ENCODE measurements around the gene KCNS3. TPM values are rescaled to one million over a fixed set of nuclear protein-coding genes. Genes with fewer than 3 reads are reported as not detected.
A peak's percentile ranks its signal among the peaks of the same experiment; 100 is the strongest.

Gene KCNS3
- total and polyA plus RNA-seq, 2 of the 13 experiments (the other 11 are each of a cell fraction or from before 2014, with no cell fraction given), result not detected

- TF ChIP-seq ZNF281 (CRISPR knock-in tag; IDR thresholded peaks at IDR 0.05; ENCODE audit: borderline replicate concordance), result peak; percentile 58; the same call in 1 of the 2 replicates
- no peak for TF ChIP-seq SAP130 (CRISPR knock-in tag; IDR thresholded peaks at IDR 0.05; ENCODE audit: low read depth)
- TF ChIP-seq ZNF777 (CRISPR knock-in tag; IDR thresholded peaks at IDR 0.05), result peak; percentile 19; the same call in 1 of the 2 replicates
- TF ChIP-seq ZNF512B (CRISPR knock-in tag; IDR thresholded peaks at IDR 0.05; ENCODE audit: borderline replicate concordance), result no peak
- peak; percentile 69; the same call in 1 of the 2 replicates for TF ChIP-seq ZNF800 (CRISPR knock-in tag; IDR thresholded peaks at IDR 0.05)
- peak; percentile 10; the same call in 1 of the 2 replicates for TF ChIP-seq CTCF (CRISPR knock-in tag; IDR thresholded peaks at IDR 0.05)
- no peak for TF ChIP-seq ZNF713 (CRISPR knock-in tag; IDR thresholded peaks at IDR 0.05)
- TF ChIP-seq ZSCAN5A (CRISPR knock-in tag; IDR thresholded peaks at IDR 0.05; ENCODE audit: borderline replicate concordance), result no peak
- TF ChIP-seq, protein P1, sequence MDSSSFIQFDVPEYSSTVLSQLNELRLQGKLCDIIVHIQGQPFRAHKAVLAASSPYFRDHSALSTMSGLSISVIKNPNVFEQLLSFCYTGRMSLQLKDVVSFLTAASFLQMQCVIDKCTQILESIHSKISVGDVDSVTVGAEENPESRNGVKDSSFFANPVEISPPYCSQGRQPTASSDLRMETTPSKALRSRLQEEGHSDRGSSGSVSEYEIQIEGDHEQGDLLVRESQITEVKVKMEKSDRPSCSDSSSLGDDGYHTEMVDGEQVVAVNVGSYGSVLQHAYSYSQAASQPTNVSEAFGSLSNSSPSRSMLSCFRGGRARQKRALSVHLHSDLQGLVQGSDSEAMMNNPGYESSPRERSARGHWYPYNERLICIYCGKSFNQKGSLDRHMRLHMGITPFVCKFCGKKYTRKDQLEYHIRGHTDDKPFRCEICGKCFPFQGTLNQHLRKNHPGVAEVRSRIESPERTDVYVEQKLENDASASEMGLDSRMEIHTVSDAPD (CRISPR knock-in tag; IDR thresholded peaks at IDR 0.05), result no peak
- TF ChIP-seq ZNF121 (CRISPR knock-in tag; IDR thresholded peaks at IDR 0.05), result no peak
- TF ChIP-seq ZBTB1 (CRISPR knock-in tag; IDR thresholded peaks at IDR 0.05; ENCODE audit: borderline replicate concordance), result no peak
- TF ChIP-seq RFX5 (IDR thresholded peaks at IDR 0.05; ENCODE audit: low read depth, low read length), result no peak
- TF ChIP-seq ELF4 (CRISPR knock-in tag; IDR thresholded peaks at IDR 0.05; ENCODE audit: borderline replicate concordance), result no peak
- TF ChIP-seq LCORL (IDR thresholded peaks at IDR 0.05), result no peak
- no peak for TF ChIP-seq LCORL (CRISPR knock-in tag; IDR thresholded peaks at IDR 0.05)
- TF ChIP-seq ZNF251 (CRISPR knock-in tag; IDR thresholded peaks at IDR 0.05), result no peak
Observed at GRCh38 chr2:17879137-17879912, 858 bp downstream of the KCNS3 start (continued).
